ENCODE results near the gene ALK. TPM values are rescaled to one million over a fixed set of nuclear protein-coding genes. Genes with fewer than 3 reads are reported as not detected.

Gene ALK
- polyA plus RNA-seq, 3 donors = not detected

GRCh38 chr2:29433128-29433527, 488.3 kb downstream of the ALK start:
- H3K27ac Mint-ChIP-seq = no peak overlapping the region
- no peak for TF ChIP-seq CTCF (IDR thresholded peaks at IDR 0.05)
- no peaks in the 10 kb centered on the region for H3K36me3 Mint-ChIP-seq
- no peak overlapping the region for H3K4me3 Mint-ChIP-seq
- H3K9me3 Mint-ChIP-seq = peaks cover 0 to 10% (median 1%) of the 10 kb centered on the region in 7 donors
- H3K79me2 ChIP-seq (ENCODE audit: insufficient read depth, low read length) = no peaks in the 10 kb centered on the region
- no peak for DNase-seq
- no peak overlapping the region for H3K9ac ChIP-seq (ENCODE audit: insufficient read depth, low read length, poor library complexity, severe bottlenecking)
- no peaks in the 10 kb centered on the region for H4K20me1 ChIP-seq (ENCODE audit: insufficient read depth, low read length)
- H3K36me3 ChIP-seq (replicated peaks in 1 of 2; ENCODE audit: control insufficient read depth in 1 of 2, insufficient read depth in 2 of 2, low read length in 2 of 2) = no peaks in the 10 kb centered on the region
- no peak overlapping the region for H3K27ac ChIP-seq (ENCODE audit: low read depth in 1 of 2, low read length in 2 of 2)
- H3K4me2 ChIP-seq (replicated peaks; ENCODE audit: extremely low read depth, low read length, poor library complexity, severe bottlenecking) = no peak overlapping the region
- peaks cover 0 to 1% (median 0%) of the 10 kb centered on the region in 3 donors for H3K27me3 Mint-ChIP-seq (ENCODE audit: low read depth in 3 of 3)
- H3K4me3 ChIP-seq (replicated peaks in 1 of 3; ENCODE audit: low read depth in 2 of 3, low read length in 3 of 3) = no peak overlapping the region
- H3K27me3 ChIP-seq (ENCODE audit: control insufficient read depth in 2 of 2, insufficient read depth in 2 of 2, low read length in 2 of 2) = no peaks in the 10 kb centered on the region
- 80% methylated on average over 1 of the region's 2 CpGs for WGBS (ENCODE audit: insufficient coverage)
- H3K9me3 ChIP-seq (replicated peaks in 1 of 2; ENCODE audit: control insufficient read depth in 1 of 2, insufficient read depth in 1 of 2, low read length in 2 of 2) = no peaks in the 10 kb centered on the region
- H3K4me1 Mint-ChIP-seq = no peaks in the 10 kb centered on the region
- H3K4me1 ChIP-seq (ENCODE audit: control insufficient read depth in 1 of 2, insufficient read depth in 2 of 2, low read length in 2 of 2) = no peaks in the 10 kb centered on the region
- intact Hi-C loops (cut with micrococcal nuclease) = no loop called here
- H2AFZ ChIP-seq (ENCODE audit: insufficient read depth, low read depth, low read length, poor library complexity, severe bottlenecking) = no peak overlapping the region

- Histone ChIP-seq H3K4me2 (replicated peaks; ENCODE audit: extremely low read depth, low read length, poor library complexity, severe bottlenecking) (no peak overlapping the region), H3K4me3 (replicated peaks in 1 of 3; ENCODE audit: low read depth in 2 of 3, low read length in 3 of 3) (no peak overlapping the region), H3K36me3 (replicated peaks in 1 of 2; ENCODE audit: control insufficient read depth in 1 of 2, insufficient read depth in 2 of 2, low read length in 2 of 2) (no peaks in the 10 kb centered on the region), H3K79me2 (ENCODE audit: insufficient read depth, low read length) (no peaks in the 10 kb centered on the region), H3K9ac (ENCODE audit: insufficient read depth, low read length, poor library complexity, severe bottlenecking) (no peak overlapping the region), H2AFZ (ENCODE audit: insufficient read depth, low read depth, low read length, poor library complexity, severe bottlenecking) (no peak overlapping the region), H3K27ac (ENCODE audit: low read depth in 1 of 2, low read length in 2 of 2) (no peak overlapping the region), H4K20me1 (ENCODE audit: insufficient read depth, low read length) (no peaks in the 10 kb centered on the region), H3K27me3 (ENCODE audit: control insufficient read depth in 2 of 2, insufficient read depth in 2 of 2, low read length in 2 of 2) (no peaks in the 10 kb centered on the region), H3K9me3 (replicated peaks in 1 of 2; ENCODE audit: control insufficient read depth in 1 of 2, insufficient read depth in 1 of 2, low read length in 2 of 2) (no peaks in the 10 kb centered on the region), H3K4me1 (ENCODE audit: control insufficient read depth in 1 of 2, insufficient read depth in 2 of 2, low read length in 2 of 2) (no peaks in the 10 kb centered on the region)
- H3K4me1 Mint-ChIP-seq = no peaks in the 10 kb centered on the region
- no peak overlapping the region for H3K4me3 Mint-ChIP-seq
- peaks cover 0 to 8% (median 2%) of the 10 kb centered on the region in 7 donors for H3K9me3 Mint-ChIP-seq
- WGBS (ENCODE audit: insufficient coverage) = no CpG with 5 or more reads among the region's 1 CpG
- no peaks in the 10 kb centered on the region for H3K36me3 Mint-ChIP-seq
- H3K27ac Mint-ChIP-seq = no peak overlapping the region
- TF ChIP-seq CTCF (IDR thresholded peaks at IDR 0.05) = no peak
- DNase-seq = no peak
- intact Hi-C loops (cut with micrococcal nuclease) = no loop called here
- H3K27me3 Mint-ChIP-seq (ENCODE audit: low read depth in 3 of 3) = peaks cover 0 to 1% (median 0%) of the 10 kb centered on the region in 3 donors
Observed at GRCh38 chr2:29431485-29431884, 489.9 kb downstream of the ALK start.

Data from CD14-positive monocyte (primary cell).